Measurements from ENCODE around the gene KRTAP7-1. TPM values are rescaled to one million over a fixed set of nuclear protein-coding genes. Genes with fewer than 3 reads are reported as not detected.

Gene KRTAP7-1
- total and polyA plus RNA-seq, 2 experiments from 2014 or later: not detected

GRCh38 chr21:30842990-30843389 is 13.4 kb upstream of the KRTAP7-1 start:
- Histone ChIP-seq H3K4me1 (ENCODE audit: insufficient read depth) (no peaks in the 10 kb centered on the region), H3K36me3 (replicated peaks; ENCODE audit: insufficient read depth, low read depth) (no peaks in the 10 kb centered on the region), H3K27me3 (no peaks in the 10 kb centered on the region), H4K20me1 (ENCODE audit: insufficient read depth, poor library complexity, severe bottlenecking) (no peaks in the 10 kb centered on the region), H3K4me2 (no peak overlapping the region), H2AFZ (no peak overlapping the region), H3K9me2 (replicated peaks; ENCODE audit: insufficient read depth) (no peaks in the 10 kb centered on the region), H3K4me3 (no peak overlapping the region), H3K27ac (no peak overlapping the region), H3K79me2 (no peaks in the 10 kb centered on the region), H3K9me3 (ENCODE audit: low read depth) (no peaks in the 10 kb centered on the region)
- TF ChIP-seq, protein P1, sequence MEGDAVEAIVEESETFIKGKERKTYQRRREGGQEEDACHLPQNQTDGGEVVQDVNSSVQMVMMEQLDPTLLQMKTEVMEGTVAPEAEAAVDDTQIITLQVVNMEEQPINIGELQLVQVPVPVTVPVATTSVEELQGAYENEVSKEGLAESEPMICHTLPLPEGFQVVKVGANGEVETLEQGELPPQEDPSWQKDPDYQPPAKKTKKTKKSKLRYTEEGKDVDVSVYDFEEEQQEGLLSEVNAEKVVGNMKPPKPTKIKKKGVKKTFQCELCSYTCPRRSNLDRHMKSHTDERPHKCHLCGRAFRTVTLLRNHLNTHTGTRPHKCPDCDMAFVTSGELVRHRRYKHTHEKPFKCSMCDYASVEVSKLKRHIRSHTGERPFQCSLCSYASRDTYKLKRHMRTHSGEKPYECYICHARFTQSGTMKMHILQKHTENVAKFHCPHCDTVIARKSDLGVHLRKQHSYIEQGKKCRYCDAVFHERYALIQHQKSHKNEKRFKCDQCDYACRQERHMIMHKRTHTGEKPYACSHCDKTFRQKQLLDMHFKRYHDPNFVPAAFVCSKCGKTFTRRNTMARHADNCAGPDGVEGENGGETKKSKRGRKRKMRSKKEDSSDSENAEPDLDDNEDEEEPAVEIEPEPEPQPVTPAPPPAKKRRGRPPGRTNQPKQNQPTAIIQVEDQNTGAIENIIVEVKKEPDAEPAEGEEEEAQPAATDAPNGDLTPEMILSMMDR (IDR thresholded peaks at IDR 0.05; ENCODE audit: poor library complexity): no peak
- TF ChIP-seq EZH2phosphoT487 (IDR thresholded peaks at IDR 0.05; ENCODE audit: low read depth, severe bottlenecking, unreplicated experiment): no peak
- TF ChIP-seq EZH2 (IDR thresholded peaks at IDR 0.05; ENCODE audit: borderline replicate concordance): no peak
- no peak for DNase-seq (ENCODE audit: low spot score)

DNA sequence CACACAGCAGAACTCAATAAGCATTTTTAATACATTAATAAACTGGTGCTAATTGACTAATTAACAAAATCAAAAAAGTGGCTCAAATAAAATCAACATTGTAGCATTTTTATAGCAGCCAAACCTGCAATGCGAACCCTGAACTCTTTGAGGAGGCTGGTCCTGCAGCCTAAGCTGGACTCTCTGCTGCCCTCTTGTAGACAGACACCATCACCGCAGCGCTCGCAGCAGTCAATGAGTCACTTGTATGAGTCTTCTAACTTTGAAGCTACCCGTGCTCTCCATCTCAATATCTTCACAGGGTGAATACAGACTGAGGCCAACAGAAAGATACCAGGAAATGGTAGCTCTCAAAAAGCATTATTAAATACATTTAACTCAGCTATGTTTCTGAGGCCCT is 9.7 kb upstream of the KRTAP7-1 start:
- Histone ChIP-seq H2AFZ (no peak overlapping the region), H3K27ac (no peak overlapping the region), H3K4me2 (no peak overlapping the region), H3K9me3 (ENCODE audit: low read depth) (no peaks in the 10 kb centered on the region), H4K20me1 (ENCODE audit: insufficient read depth, poor library complexity, severe bottlenecking) (no peaks in the 10 kb centered on the region), H3K79me2 (no peaks in the 10 kb centered on the region), H3K9me2 (replicated peaks; ENCODE audit: insufficient read depth) (no peaks in the 10 kb centered on the region), H3K4me1 (ENCODE audit: insufficient read depth) (no peaks in the 10 kb centered on the region), H3K27me3 (no peaks in the 10 kb centered on the region), H3K4me3 (no peak overlapping the region), H3K36me3 (replicated peaks; ENCODE audit: insufficient read depth, low read depth) (no peaks in the 10 kb centered on the region)
- TF ChIP-seq EZH2phosphoT487 (IDR thresholded peaks at IDR 0.05; ENCODE audit: low read depth, severe bottlenecking, unreplicated experiment): no peak
- TF ChIP-seq, protein P1 (IDR thresholded peaks at IDR 0.05; ENCODE audit: poor library complexity): peak; percentile 57
- TF ChIP-seq EZH2 (IDR thresholded peaks at IDR 0.05; ENCODE audit: borderline replicate concordance): no peak
- 18% methylated on average over 5 of the region's 5 CpGs for WGBS (ENCODE audit: low lambda C conversion rate, missing lambda C conversion rate)
- peak; percentile 78 for DNase-seq (ENCODE audit: low spot score)

- no peak for DNase-seq (ENCODE audit: low spot score)
- Histone ChIP-seq H3K9me2 (replicated peaks; ENCODE audit: insufficient read depth) (no peaks in the 10 kb centered on the region), H3K9me3 (ENCODE audit: low read depth) (no peaks in the 10 kb centered on the region), H3K4me2 (no peak overlapping the region), H3K4me1 (ENCODE audit: insufficient read depth) (no peaks in the 10 kb centered on the region), H3K4me3 (no peak overlapping the region), H3K36me3 (replicated peaks; ENCODE audit: insufficient read depth, low read depth) (no peaks in the 10 kb centered on the region), H3K27me3 (no peaks in the 10 kb centered on the region), H4K20me1 (ENCODE audit: insufficient read depth, poor library complexity, severe bottlenecking) (no peaks in the 10 kb centered on the region), H3K79me2 (no peaks in the 10 kb centered on the region), H2AFZ (no peak overlapping the region), H3K27ac (no peak overlapping the region)
- WGBS (ENCODE audit: low lambda C conversion rate, missing lambda C conversion rate): 91% methylated on average over 6 of the region's 6 CpGs
- no peak for TF ChIP-seq EZH2 (IDR thresholded peaks at IDR 0.05; ENCODE audit: borderline replicate concordance)
- no peak for TF ChIP-seq EZH2phosphoT487 (IDR thresholded peaks at IDR 0.05; ENCODE audit: low read depth, severe bottlenecking, unreplicated experiment)
- TF ChIP-seq, protein P1 (IDR thresholded peaks at IDR 0.05; ENCODE audit: poor library complexity): no peak
Measured at GRCh38 chr21:30838536-30838935, 9.0 kb upstream of the KRTAP7-1 start.
